ENCODE results near the gene SLC25A12. TPM values are rescaled to one million over a fixed set of nuclear protein-coding genes. Genes with fewer than 3 reads are reported as not detected.
"Not testable (repeated sequence)": the region's sequence is repeated elsewhere in the genome, so short reads cannot be mapped to it uniquely, and the experiment has no call there.

The SLC25A12 gene
- total RNA-seq, 1 donor from 2014 or later = 9.2 TPM

DNA sequence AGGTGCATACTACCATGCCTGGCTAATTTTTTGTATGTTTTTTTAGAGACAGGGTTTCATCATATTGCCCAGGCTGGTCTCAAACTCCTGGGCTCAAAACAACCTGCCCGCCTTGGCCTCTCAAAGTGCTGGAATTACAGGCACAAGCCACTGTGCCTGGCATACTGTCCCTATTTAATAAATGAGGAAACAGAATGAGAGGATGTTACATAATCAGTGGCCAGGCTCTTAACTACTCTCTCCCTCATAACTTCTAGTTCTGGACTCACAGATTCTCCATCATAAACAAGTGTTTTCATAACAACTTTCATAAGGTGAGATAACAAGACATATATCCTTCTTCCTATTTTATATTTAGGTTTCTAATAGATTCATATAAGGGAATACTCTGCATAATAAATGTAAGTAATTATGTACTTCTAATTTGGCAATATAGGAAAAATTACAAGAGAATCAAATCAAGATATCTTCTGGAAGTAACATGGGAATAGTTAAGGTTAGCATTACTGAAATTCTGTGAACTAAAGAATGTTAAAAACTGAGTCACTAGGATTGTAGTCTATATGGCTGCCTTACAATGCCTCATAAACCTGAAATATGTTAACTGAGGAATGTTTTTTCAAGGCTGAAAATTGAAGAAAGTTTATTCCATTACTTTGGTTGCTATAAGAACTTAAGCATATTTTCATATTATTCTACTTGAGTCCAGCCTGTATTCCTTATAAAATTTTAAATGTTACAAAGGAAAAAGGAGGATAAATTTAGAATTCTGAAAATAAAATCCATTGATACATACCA lies 71.3 kb downstream of the SLC25A12 start:
- DNase-seq (ENCODE audit: low spot score) = no peak

DNA sequence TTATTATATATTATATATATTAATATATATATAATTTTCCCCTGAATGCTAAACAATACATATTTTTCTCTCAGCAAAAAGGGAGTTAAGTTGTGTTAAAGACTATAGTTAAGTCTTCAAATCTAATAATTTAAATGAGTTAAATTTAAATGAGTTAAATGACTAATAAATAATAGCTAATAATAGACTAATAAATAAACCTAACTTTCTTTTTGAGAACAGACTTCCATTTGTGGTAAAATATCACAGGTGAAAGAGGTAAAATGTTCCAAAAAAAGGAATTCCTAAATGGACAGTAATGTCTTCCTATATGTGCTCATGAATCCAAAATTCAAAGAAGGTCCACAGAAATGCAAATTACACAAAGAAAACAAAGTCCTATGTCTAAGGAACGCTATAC lies 74.6 kb downstream of the SLC25A12 start:
- no peak for DNase-seq (ENCODE audit: low spot score)

DNA sequence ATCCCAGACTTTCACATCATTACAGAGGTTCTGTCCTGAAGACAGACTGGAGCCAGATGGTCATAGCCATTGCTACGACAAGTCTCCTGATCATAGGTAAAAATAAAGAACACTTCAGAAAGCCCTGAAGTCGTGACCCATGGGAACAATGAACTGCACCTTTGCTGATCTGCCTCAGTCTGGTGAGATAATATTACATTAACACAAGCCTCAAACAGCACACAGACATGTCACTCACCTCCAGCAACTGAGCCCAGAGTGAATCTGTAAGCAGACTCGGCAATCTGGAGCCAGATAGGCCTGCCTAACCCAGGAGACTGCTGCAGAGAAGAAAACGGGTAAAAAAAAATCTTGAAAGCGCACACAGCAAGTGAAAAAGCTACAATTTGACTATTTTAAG lies 79.2 kb downstream of the SLC25A12 start:
- DNase-seq (ENCODE audit: low spot score) = no peak

DNA sequence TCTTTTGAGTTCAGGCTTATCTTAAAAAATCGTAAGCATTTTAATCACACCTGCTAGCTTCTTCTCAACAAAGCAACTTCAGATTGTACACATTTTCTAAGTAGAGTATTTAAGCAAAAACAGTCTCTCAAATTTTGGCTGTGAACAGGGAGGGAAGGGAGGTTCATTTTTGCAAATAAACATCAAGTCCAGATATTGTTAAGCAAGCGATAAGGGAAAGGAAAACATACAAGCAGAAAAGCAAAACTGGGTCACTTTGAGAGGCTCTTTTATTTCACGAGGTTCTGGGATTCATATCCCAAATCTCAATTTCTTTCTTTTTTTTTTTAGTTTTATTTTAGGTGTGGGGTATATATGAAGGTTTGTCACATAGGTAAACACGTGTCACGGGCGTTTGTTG lies 79.9 kb downstream of the SLC25A12 start:
- no peak for DNase-seq (ENCODE audit: low spot score)

DNA sequence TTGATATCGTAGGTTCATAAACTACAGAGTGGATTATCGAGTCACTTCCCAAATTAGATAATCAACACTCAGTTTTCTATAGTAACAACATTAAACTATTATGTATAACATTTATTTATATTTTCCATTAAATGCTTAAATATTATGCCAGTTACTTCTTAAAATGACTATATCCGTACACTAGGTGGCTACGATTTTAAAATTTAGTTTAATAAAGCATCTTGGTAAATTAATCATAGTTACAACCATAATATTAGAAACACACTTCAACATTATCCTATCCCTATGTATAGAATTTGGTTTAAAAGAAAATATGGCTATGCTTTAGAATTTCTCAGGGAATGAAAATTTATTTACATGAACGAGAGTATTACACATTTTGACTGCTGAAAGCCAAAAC lies 80.3 kb downstream of the SLC25A12 start:
- no peak for DNase-seq (ENCODE audit: low spot score)

DNA sequence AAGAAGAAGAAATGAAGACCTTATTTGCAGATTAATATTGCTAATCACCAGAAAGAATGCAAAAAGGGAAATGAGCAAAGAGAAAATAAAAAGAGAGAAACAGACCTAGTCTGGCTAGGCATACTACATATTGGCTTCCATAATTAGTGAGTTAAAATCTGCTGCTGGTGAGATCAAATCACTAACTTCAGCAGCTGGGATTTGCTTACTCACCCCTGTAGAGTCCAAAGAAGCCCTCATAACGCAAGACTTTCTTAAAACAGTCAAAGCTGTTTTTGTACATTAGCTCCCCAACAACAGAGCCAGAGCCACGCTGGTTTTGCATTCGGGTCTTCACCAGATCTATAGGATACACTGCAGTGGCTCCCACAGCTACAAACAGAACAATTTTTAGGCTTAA lies 80.9 kb downstream of the SLC25A12 start:
- DNase-seq (ENCODE audit: low spot score) = no peak

DNA sequence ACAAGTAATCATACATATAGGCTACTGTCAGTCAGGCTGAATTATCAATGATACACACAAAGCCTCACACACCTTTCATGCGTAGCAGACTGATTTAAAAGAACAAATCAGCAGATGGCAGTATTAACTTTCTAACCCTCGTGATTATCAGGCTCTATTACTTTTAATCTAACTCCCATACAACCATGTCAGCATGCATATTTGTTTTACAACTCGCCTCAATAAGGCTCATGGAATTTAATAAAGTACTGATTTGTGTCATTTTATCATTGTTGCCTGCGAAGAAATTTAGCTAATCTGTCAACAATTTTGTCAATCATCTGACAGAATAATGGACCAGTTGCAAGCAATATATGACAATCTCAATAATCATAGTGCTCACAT lies 82.8 kb downstream of the SLC25A12 start:
- no peak for DNase-seq (ENCODE audit: low spot score)

DNA sequence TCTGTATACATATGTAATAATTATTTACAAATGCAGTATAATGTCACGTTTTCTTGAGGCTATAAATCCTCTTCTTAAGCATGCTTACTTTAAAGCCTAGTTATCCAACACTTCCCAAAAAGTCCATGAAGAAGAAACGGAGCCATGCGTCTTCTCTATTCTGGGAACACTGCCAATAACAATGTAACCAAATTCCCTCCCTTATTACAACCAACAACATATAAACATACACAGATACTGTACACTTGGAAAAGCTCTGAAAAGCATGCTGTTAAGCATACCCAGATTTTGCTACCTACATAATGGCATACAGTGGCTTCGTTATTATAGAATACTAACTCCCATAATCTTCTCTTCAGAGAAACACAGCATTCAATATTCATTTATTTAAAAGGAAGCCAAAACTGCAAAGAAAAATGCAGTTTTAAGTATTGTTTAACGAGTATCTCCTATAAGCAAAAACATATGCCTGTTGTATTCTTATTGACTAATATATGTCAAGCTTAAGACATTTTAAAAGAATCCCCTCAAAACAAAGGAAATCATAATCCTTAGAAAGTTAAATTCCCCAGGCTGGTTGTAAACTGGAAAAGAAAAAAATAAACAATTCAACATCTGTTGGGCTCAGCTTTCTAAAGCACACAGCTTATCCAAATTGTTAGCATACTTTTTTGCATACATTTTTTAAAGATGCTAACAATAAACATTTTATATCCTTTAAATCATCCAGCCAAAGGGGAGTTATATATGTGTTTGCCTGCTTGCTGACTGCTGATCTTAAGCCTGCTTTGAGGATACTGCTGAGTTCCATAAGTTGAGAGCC lies 83.4 kb downstream of the SLC25A12 start:
- DNase-seq (ENCODE audit: low spot score) = no peak

DNA sequence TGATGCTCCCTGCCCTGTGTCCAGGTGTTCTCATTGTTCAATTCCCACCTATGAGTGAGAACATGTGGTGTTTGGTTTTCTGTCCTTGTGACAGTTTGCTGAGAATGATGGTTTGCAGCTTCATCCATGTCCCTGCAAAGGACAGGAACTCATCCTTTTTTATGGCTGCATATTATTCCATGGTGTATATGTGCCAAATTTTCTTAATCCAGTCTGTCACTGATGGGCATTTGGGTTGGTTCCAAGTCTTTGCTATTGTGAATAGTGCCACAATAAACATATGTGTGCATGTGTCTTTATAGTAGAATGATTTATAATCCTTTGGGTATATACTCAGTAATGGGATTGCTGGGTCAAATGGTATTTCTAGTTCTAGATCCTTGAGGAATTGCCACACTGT lies 85.2 kb downstream of the SLC25A12 start:
- DNase-seq (ENCODE audit: low spot score) = not testable (repeated sequence)

DNA sequence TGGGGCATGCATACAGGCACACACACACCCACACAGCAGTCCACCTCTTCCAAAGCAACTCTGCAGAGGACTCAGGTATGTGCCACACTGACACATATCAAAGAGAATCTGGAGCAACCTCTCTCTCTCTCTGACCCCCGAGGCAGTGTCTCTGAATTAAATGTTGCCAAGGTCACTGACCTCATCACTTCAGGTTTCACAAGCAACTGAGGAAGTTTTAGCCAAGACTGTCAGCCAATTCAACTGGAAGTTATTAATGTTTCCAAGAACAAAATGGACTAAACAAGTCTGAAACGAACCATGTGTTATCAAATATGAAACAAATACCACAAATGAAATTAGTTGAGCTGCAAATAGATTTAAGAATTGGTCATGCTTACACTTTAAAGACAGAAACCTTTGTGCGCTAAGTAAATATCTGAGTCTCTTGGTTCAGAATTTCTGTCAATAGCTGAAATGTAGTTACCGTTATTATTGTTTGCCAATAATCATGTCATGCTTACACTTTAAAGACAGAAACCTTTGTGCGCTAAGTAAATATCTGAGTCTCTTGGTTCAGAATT lies 86.1 kb downstream of the SLC25A12 start:
- no peak for DNase-seq (ENCODE audit: low spot score)

DNA sequence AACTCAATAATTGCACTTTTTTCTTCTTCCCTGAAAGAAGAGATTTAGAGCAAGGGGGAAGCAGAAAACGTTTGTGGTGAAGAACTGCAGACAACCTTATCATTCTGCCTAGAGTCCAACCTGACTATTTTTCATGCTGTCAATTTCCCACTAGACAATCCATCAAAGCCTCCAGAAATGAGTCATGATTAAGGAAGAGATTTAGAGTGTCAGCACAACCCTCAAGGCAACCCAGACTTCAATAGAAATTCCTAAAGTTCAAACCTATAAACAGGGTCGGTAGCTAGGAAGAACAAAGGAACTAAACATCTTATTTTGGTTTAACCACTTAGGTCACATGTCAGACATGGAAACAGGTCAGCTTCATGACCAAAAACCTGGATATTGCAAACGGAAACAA lies 86.9 kb downstream of the SLC25A12 start:
- no peak for DNase-seq (ENCODE audit: low spot score)

DNA sequence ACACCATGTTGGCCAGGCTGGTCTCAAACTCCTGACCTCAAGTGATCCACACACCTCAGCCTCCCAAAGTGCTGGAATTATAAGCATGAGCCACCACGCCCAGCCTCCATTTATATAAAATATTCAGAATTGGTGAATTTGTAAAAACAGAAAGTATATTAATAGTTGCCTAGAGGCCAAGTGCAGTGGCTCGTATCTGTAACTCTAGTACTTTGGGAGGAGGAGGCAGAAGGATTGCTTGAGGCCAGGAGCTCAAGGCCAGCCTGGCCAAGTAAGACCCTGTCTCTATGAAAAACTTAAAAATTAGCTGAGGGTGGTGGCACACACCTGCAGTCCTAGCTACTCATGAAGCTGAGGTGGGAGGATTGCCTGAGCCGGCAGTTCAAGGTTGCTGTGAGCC lies 89.6 kb downstream of the SLC25A12 start:
- DNase-seq (ENCODE audit: low spot score) = no peak

DNA sequence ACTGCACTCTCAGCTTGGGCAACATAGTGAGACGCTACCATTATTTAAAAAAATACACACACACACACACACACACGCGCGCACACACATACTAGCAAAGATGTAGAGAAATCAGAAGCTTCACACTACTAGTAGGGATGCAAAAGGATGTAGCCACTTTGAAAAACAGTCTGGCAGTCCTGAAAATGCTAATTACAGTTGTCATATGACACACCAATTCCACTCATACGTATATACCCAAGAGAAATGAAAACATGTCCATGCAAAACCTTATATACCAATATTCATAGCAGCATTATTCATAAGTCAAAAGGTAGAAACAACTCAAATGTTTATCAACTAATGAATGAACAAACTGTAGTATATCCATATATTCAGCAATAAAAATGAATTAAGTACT lies 90.3 kb downstream of the SLC25A12 start:
- no peak for DNase-seq (ENCODE audit: low spot score)

DNA sequence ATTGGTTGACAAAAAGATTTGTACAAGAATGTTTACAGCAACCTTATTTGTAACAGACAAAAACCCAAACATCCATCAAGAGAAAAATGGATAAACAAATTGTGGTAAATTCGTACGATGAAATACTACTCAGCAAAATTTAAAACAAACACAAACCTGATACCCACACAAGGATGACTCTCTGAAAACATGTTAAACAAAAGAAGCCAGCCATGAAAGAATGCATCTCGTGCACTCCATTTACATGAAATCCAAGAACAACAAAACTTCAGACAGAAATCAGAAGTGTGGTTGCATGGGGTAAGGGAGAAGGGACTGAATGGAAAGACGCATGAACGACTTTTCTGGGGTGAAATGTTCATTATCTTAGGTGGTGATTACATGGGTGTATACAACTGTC lies 93.4 kb downstream of the SLC25A12 start:
- no peak for DNase-seq (ENCODE audit: low spot score)

DNA sequence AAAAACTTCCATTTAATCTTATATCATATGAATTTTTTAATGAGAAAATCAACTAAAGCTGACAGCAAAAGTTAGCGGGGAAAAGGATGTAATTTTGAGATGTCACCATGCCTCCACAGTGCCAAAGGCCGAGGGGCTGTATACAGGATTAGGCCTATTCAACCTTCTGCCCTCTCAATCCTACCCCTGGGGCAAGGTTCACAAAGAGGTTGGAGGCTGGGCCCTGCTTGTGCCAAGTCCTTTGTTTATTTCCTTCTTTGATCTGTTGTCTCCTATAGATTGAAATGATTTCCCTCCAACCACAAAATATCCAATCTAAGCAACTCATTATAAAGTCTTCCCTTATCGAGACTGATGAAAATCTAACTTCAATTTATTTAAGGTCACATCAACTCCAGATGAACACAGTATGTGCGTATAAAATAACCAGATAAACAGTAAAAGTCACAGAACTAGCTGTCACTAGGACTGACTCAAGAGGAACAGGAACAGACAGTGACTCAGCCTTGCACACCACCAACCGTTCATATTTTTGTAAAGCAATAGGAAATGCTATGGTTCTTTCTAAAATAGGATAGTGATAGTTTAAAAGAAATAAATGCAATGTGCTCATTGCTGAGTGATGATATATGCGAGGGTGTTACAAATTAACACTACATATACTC lies 95.8 kb downstream of the SLC25A12 start:
- DNase-seq (ENCODE audit: low spot score) = no peak

DNA sequence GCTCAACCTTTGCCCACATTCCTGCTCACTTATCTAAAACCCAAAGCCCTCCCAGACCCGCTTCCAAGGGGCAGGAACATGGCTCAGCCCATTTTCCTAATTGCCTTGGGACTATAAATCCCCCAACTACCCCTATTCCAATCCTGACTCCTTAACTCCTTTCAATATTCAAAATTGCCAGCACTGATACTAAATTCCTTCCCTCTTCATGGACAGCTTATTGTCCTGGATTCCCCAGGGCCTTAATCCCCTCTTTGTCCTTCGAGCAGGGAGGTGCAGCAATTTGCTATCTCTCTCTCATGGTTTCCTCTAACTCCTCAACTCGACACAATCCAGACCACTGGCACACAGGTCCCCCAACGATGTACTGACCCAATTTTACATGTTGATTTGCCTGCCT lies 99.1 kb downstream of the SLC25A12 start:
- no peak for DNase-seq (ENCODE audit: low spot score)

DNA sequence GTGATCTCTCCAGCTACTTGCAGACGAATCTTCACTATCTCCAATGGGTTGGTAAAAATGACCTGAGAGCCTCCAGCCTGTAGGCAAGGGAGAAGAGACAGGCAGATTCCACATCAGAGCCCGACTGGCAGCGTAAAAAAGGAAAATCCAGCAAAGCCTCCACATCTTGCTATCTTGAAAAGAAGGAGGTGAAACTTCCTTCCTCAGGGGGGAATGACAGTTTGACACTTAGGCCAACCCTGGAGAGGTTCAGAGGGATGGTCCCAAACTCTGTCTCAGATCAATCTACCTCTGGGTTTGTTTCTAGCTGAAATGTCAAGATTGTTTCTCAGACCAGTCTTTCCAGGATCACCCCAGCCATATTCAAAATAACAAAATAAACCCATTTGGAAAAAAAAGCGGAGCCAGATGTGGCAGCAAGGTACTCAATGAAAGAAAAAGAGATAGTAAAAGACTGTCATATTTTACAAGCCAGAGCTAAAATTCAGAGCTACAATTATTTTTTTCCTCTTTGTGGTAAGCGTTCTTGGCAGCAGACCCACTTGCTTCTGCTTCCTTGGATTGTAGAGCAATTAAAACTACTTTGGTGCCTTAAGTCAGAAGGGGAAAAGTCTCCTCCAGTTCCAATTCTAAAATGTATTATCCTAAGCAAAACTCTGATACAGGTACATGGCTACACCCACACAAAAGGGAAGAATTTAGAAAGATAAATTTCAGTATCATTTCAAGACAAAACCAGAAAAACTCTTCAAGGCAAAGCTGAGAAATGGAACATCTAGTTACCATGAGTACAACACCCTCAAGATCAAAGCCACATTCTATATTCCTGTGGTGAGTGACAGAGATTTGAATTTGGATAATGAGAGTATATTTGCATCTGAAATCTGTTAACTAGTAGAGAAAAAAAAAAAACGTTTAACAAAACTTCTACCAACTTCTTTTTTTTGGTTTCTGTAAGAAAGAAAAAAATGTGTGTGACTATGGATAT lies 100.1 kb downstream of the SLC25A12 start:
- DNase-seq (ENCODE audit: low spot score) = no peak

DNA sequence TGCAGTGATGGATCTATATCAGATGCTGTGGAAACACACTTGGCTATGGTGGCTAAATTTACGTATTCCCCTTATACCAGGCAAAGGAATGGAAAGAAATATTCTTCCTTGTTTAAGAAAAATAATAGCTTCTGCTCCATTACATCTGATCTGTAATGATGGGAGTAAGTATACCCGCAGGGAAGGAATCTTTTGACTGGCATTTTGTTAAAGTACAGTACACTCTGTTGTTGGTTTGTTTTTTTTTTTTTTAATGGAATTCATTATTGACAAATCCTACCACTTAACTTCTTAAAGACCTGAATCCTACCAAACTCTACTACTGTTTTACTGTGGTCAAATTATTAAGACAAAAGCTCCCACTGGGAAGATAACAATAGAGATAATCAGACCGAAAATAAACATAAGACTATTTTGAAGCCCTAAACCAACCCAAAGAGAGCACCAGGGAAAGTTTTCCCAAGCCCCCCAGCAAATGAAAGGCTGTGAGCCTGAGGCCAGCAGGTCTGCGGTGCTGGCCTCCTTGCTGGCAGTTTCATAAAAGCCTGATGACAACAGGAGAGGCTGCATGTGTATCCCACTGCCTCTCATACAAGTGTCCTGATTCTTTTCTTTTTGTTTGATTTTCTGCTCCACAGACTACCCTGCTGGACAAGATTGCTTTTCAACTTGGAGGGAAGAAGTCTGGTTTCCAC lies 101.0 kb downstream of the SLC25A12 start:
- DNase-seq (ENCODE audit: low spot score) = no peak

DNA sequence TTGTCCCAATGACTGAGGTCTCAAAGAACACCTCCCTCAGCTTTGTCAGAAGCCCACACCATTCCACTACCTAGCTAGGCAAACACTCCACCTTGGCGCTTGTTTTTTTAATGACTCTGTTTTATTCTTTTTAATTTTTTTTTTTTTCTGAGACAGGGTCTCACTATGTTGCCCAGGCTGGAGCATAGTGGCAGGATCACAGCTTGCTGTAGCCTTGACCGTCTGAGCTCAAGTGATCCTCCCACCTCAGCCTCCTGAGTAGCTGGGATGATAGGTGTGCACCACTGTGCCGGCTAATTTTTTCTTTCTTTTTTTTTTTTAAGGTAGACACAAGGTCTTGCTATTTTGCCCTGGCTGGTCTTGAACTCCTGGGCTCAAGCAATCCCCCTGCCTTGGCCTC lies 101.9 kb downstream of the SLC25A12 start:
- DNase-seq (ENCODE audit: low spot score) = no peak

DNA sequence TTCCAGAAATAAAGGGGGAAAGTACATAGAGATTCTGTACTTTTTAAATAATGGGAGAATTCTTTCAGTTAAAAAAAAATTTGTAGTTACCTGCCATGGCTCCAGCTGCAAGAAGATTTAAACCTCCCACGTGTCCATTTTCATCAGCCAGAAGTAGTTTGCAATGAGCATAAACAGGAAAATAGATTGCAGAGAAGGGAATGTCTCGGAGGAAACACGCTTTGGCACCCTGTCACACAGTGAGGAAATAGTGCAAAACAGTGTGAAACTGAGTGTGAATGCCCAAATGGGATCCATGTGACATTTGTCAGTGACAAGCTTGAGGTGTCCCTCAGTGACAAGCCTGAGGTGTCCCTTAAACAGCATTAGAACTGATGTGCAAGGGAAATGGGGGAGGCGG lies 102.7 kb downstream of the SLC25A12 start:
- no peak for DNase-seq (ENCODE audit: low spot score)

DNA sequence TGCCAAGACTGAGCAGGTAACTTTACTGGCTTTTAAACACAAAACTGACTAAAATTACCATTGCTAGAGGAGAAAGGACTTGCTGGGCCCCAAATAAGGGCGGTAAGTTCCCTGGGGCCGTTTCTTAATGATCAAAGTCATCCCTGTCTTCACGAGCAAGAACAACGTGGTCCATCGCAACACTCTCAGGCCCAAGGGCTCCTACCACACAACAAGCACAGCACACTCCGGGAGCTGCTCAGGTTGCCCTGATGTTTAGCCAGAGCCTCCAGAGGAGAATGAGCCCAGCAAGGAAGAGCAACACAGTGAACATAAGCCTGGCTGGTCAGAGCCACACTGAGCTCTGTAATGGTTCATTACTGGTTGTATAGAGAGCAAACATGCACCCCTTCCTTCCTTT lies 104.1 kb downstream of the SLC25A12 start:
- no peak for DNase-seq (ENCODE audit: low spot score)
